GM12873 (cell line): ENCODE measurements around the gene RFFL.

Source experiments
- TF ChIP-seq, protein P1 (sequence below): IDR thresholded peaks from 2 replicates; pipeline ENCODE4 v1.5.1; 2012; ENCODE audit warnings: low read depth, mild to moderate bottlenecking, moderate library complexity, low read length, control low read depth; ENCODE audit not compliant: insufficient read depth; ENCODE audit errors: missing control alignments

The RFFL gene

GRCh38 chr17:34974794-34975785, 88.4 kb downstream of the RFFL start:
- TF ChIP-seq, protein P1, sequence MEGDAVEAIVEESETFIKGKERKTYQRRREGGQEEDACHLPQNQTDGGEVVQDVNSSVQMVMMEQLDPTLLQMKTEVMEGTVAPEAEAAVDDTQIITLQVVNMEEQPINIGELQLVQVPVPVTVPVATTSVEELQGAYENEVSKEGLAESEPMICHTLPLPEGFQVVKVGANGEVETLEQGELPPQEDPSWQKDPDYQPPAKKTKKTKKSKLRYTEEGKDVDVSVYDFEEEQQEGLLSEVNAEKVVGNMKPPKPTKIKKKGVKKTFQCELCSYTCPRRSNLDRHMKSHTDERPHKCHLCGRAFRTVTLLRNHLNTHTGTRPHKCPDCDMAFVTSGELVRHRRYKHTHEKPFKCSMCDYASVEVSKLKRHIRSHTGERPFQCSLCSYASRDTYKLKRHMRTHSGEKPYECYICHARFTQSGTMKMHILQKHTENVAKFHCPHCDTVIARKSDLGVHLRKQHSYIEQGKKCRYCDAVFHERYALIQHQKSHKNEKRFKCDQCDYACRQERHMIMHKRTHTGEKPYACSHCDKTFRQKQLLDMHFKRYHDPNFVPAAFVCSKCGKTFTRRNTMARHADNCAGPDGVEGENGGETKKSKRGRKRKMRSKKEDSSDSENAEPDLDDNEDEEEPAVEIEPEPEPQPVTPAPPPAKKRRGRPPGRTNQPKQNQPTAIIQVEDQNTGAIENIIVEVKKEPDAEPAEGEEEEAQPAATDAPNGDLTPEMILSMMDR: no peak

- TF ChIP-seq, protein P1: no peak
Observed at GRCh38 chr17:34974179-34974578, 89.3 kb downstream of the RFFL start.

DNA sequence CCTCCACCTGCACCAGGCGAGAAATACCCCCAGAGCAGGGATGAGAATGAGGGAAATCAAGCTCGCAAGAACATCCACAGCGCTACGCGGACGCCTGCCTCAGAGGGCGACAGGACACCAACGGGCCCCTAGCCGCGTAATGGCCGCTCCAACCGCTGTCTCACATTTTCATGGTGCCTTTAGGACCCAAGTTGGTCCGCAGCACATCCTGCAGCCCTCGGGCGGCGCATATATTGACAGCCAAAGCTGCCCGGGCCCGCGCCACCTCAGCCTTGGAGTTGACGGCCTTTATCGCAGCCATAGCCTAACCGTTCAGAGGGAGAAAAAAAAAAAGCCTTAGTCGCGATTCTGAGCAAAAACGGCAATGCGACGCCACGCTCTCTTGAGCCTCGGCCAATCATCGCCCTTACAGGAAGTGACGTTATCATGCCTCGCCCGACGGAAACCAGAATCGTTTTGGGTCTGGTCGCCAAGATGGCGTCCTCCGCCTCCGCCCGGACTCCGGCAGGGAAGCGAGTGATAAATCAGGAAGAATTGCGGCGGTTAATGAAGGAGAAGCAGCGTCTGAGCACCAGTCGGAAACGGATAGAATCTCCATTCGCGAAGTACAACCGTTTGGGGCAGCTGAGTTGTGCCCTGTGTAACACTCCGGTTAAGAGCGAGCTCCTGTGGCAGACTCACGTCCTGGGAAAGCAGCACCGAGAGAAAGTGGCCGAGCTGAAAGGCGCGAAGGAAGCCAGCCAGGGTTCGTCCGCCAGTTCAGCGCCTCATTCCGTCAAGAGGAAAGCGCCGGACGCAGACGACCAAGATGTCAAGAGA, 102.2 kb downstream of the RFFL start, which contains the start of the genes CCT6B and ZNF830:
Gene CCT6B (minus strand): TSS at position 368 of the 819 bp plus-strand sequence. CDS start 67 bp downstream, at position 301.
Gene ZNF830 (plus strand): TSS at position 448 of the 819 bp plus-strand sequence. CDS start 27 bp downstream, at position 475.
- TF ChIP-seq, protein P1: no peak

DNA sequence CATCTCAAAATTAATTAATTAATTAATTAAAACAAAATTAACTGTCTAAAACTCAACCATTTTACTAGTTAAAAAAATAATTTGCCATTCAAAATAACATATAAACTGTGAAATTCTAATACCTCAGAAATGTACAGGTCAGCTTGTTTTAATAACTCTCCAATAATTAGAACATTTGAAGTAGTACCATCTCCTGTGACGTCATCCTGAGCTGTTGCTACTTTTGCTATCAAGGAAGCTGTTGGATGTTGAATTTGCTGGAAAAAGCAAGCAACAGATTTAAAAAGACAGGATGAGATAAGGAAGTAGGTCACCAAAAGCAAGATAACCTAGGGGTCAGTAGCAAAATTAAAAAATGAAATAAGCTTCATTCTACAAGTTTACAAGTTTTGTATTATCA, 105.1 kb downstream of the RFFL start:
- TF ChIP-seq, protein P1: no peak
